ENCODE data around the gene SYNJ2. TPM values are rescaled to one million over a fixed set of nuclear protein-coding genes. Genes with fewer than 3 reads are reported as not detected.

SYNJ2 gene
- total and polyA plus RNA-seq, 4 donors, result 3.4 to 8.8 (median 4.8) TPM

DNA sequence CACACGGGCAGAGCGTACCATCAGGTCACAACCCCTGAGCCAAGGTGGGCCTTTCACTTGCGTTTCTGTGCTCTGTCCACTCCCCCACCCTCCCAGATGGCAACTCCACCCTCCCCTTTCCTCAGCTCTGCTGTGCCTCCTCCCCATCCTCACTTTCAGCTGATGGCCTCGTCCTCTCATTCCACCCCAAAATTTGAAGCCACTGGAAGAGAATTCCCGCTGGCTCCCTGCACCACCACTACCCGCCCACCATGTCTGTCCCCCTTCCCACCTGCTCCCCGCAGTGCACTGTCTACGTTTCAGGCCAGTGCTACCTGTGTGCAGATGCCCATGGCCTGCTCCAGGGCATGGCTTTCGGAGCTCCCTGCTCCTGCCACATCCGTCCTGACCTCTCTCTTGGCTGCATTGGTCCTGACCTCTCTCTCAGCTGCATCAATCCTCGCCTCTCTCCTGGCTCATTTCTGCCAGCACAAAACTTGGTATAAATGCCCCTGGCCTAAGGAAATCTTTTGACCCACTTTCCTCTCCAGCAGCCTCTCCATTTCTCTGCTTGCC lies 24.0 kb downstream of the SYNJ2 start:
- no peak overlapping the region for H3K9ac ChIP-seq (ENCODE audit: insufficient read depth in 1 of 2, low read length in 2 of 2)
- no peak overlapping the region for H3K4me3 ChIP-seq
- peaks cover 23 to 46% (median 30%) of the 10 kb centered on the region in 5 donors for H3K4me1 ChIP-seq (ENCODE audit: control insufficient read depth in 5 of 5, insufficient read depth in 5 of 5, low read length in 5 of 5)
- WGBS, 2 donors, result 91 to 93% methylated on average over 11 of the region's 11 CpGs
- TF ChIP-seq CTCF (IDR thresholded peaks at IDR 0.05; ENCODE audit: control extremely low read depth, extremely low read depth), result no peak
- ATAC-seq (ENCODE audit: insufficient read depth, low FRiP score) (no peak), DNase-seq (no peak)
- no peaks in the 10 kb centered on the region for H3K27me3 ChIP-seq (ENCODE audit: control insufficient read depth in 3 of 3, insufficient read depth in 3 of 3, low read length in 2 of 3)
- no peaks in the 10 kb centered on the region for H3K36me3 ChIP-seq (ENCODE audit: control insufficient read depth in 4 of 4, insufficient read depth in 4 of 4, low read length in 4 of 4)
- H3K9me3 ChIP-seq (ENCODE audit: control insufficient read depth in 4 of 4, insufficient read depth in 3 of 4, low read length in 3 of 4), result peaks cover 0 to 5% (median 0%) of the 10 kb centered on the region in 4 donors
- peak overlapping the region in 1 of 2 donors; percentile 4 for H3K27ac ChIP-seq (ENCODE audit: low read depth in 1 of 2, low read length in 1 of 2)

DNA sequence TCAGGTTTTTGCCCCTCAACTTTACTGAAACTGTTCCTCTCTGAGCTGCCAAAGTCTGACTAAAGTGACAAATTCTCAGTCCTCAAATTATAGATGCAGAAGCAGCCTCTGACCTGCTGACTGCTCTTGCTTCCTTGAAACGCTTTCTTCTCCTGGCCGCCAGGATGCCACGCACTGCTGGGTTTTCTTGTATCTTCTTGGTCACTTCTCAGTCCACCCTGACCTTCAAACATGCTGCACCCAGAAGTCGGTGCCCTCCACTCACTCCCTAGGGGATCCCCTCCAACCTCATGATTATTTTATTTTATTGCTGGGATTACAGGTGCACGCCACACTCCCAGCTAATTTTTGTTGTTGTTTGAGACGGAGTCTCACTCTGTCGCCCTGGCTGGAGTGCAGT lies 24.7 kb downstream of the SYNJ2 start:
- no peak overlapping the region for H3K9ac ChIP-seq (ENCODE audit: insufficient read depth in 1 of 2, low read length in 2 of 2)
- no peak overlapping the region for H3K4me3 ChIP-seq
- peaks cover 0 to 5% (median 0%) of the 10 kb centered on the region in 4 donors for H3K9me3 ChIP-seq (ENCODE audit: control insufficient read depth in 4 of 4, insufficient read depth in 3 of 4, low read length in 3 of 4)
- peaks cover 23 to 48% (median 34%) of the 10 kb centered on the region in 5 donors for H3K4me1 ChIP-seq (ENCODE audit: control insufficient read depth in 5 of 5, insufficient read depth in 5 of 5, low read length in 5 of 5)
- no peak for TF ChIP-seq CTCF (IDR thresholded peaks at IDR 0.05; ENCODE audit: control extremely low read depth, extremely low read depth)
- no peak overlapping the region for H3K27ac ChIP-seq (ENCODE audit: low read depth in 1 of 2, low read length in 1 of 2)
- H3K27me3 ChIP-seq (ENCODE audit: control insufficient read depth in 3 of 3, insufficient read depth in 3 of 3, low read length in 2 of 3), result no peaks in the 10 kb centered on the region
- no peak for DNase-seq
- WGBS, 2 donors, result 95% methylated on average over 7 of the region's 7 CpGs
- no peak for ATAC-seq (ENCODE audit: insufficient read depth, low FRiP score)
- H3K36me3 ChIP-seq (ENCODE audit: control insufficient read depth in 4 of 4, insufficient read depth in 4 of 4, low read length in 4 of 4), result no peaks in the 10 kb centered on the region

- H3K4me1 ChIP-seq (ENCODE audit: control insufficient read depth in 5 of 5, insufficient read depth in 5 of 5, low read length in 5 of 5), result peaks cover 23 to 55% (median 36%) of the 10 kb centered on the region in 5 donors
- DNase-seq, result no peak
- TF ChIP-seq CTCF (IDR thresholded peaks at IDR 0.05; ENCODE audit: control extremely low read depth, extremely low read depth), result no peak
- no peak overlapping the region for H3K4me3 ChIP-seq
- H3K36me3 ChIP-seq (ENCODE audit: control insufficient read depth in 4 of 4, insufficient read depth in 4 of 4, low read length in 4 of 4), result no peaks in the 10 kb centered on the region
- no peak for ATAC-seq (ENCODE audit: insufficient read depth, low FRiP score)
- H3K9ac ChIP-seq (ENCODE audit: insufficient read depth in 1 of 2, low read length in 2 of 2), result no peak overlapping the region
- H3K27ac ChIP-seq (ENCODE audit: low read depth in 1 of 2, low read length in 1 of 2), result no peak overlapping the region
- 97% methylated on average over 11 of the region's 11 CpGs for WGBS, 2 donors
- peaks cover 0 to 3% (median 0%) of the 10 kb centered on the region in 4 donors for H3K9me3 ChIP-seq (ENCODE audit: control insufficient read depth in 4 of 4, insufficient read depth in 3 of 4, low read length in 3 of 4)
- no peaks in the 10 kb centered on the region for H3K27me3 ChIP-seq (ENCODE audit: control insufficient read depth in 3 of 3, insufficient read depth in 3 of 3, low read length in 2 of 3)
Measured at GRCh38 chr6:158006821-158007570, 25.3 kb downstream of the SYNJ2 start.

All from lung (tissue), 12 donors.